ENCODE results near the gene FZD2.
A peak's percentile ranks its signal among the peaks of the same experiment; 100 is the strongest.

GRCh38 chr17:44581868-44582267 lies 24.6 kb downstream of the FZD2 start:
- no peak for TF ChIP-seq SIN3A (IDR thresholded peaks at IDR 0.05; ENCODE audit: borderline replicate concordance in 2 of 2, control insufficient read depth in 1 of 2, low read depth in 2 of 2, low read length in 2 of 2)
- TF ChIP-seq BRF2 (IDR thresholded peaks at IDR 0.05; ENCODE audit: borderline replicate concordance, insufficient read depth, insufficient read length): no peak
- no peak for TF ChIP-seq EP300 (IDR thresholded peaks at IDR 0.05; ENCODE audit: low read length)
- TF ChIP-seq YY1 (IDR thresholded peaks at IDR 0.05; ENCODE audit: borderline replicate concordance in 1 of 3, control insufficient read depth in 1 of 3, extremely low read depth in 1 of 3, insufficient read depth in 3 of 3, insufficient read length in 1 of 3, insufficient replicate concordance in 2 of 3, low read depth in 1 of 3, low read length in 2 of 3): no peak
- TF ChIP-seq ZC3H11A (IDR thresholded peaks at IDR 0.05; ENCODE audit: low read depth, low read length): no peak
- no peak for TF ChIP-seq CBX8 (IDR thresholded peaks at IDR 0.05; ENCODE audit: borderline replicate concordance, extremely low read depth, low read depth, low read length, poor library complexity, severe bottlenecking)
- TF ChIP-seq CTCF (IDR thresholded peaks at IDR 0.05 in 2 of 3, conservative IDR thresholded peaks at IDR 0.05 in 1 of 3; ENCODE audit: insufficient read depth in 2 of 3, low read depth in 1 of 3, low read length in 3 of 3): peak; percentile 28 to 35 (median 33); a peak in 2 of 6 replicates
- TF ChIP-seq ZBTB1 (CRISPR knock-in tag; IDR thresholded peaks at IDR 0.05; ENCODE audit: borderline replicate concordance, low read depth): no peak
- TF ChIP-seq PRMT5 (CRISPR knock-in tag; IDR thresholded peaks at IDR 0.05): no peak
- TF ChIP-seq TRIM24 (IDR thresholded peaks at IDR 0.05): no peak
- TF ChIP-seq MTA3 (IDR thresholded peaks at IDR 0.05; ENCODE audit: borderline replicate concordance): no peak

Measured in K562 (cell line).